Measurements from ENCODE around the gene FBXL4.

Gene FBXL4

GRCh38 chr6:98835149-98836024 is 112.4 kb downstream of the FBXL4 start:
- no peak for TF ChIP-seq CTCF (IDR thresholded peaks at IDR 0.05)

- TF ChIP-seq CTCF (IDR thresholded peaks at IDR 0.05): no peak
Observed at GRCh38 chr6:98834060-98835031, 113.4 kb downstream of the FBXL4 start, which contains the start of gene POU3F2. Gene POU3F2 (plus strand): TSS chr6:98834574. CDS start chr6:98834874, 300 bp downstream.

- TF ChIP-seq CTCF (IDR thresholded peaks at IDR 0.05): no peak
Observed at GRCh38 chr6:98833307-98834059, 114.3 kb downstream of the FBXL4 start.

GRCh38 chr6:98833057-98833306 is 114.8 kb downstream of the FBXL4 start:
- TF ChIP-seq CTCF (IDR thresholded peaks at IDR 0.05): no peak

- no peak for TF ChIP-seq CTCF (IDR thresholded peaks at IDR 0.05)
Observed at GRCh38 chr6:98832284-98833056, 115.3 kb downstream of the FBXL4 start.

- TF ChIP-seq CTCF (IDR thresholded peaks at IDR 0.05): no peak
Observed at GRCh38 chr6:98831959-98832283, 115.8 kb downstream of the FBXL4 start.

Measured in LNCAP (cell line).